SK-N-SH (cell line): Measurements from ENCODE around the gene STX3. TPM values are rescaled to one million over a fixed set of nuclear protein-coding genes. Genes with fewer than 3 reads are reported as not detected.

Source experiments
- CTCF ChIA-PET: fragments of 300-600, 350-600 bp; formaldehyde crosslinking; extraction: SDS; loops from one replicate; lab custom pipeline; 2021; lab: Yijun Ruan, JAX
- POLR2A ChIA-PET: fragments of 350-600 bp; sonication (Branson Sonifier 250); formaldehyde crosslinking; extraction: SDS; loops from one replicate; lab custom pipeline; 2020; ENCODE audit warnings: antibody characterized with exemption, inconsistent platforms; lab: Yijun Ruan, JAX
- DNase-seq: peaks from one replicate; pipeline ENCODE4 v3.0.0; 2012
- H2AFZ ChIP-seq: fragments of 200-600 bp; sonication (generic); 2 replicates; pipeline ENCODE4 v1.8.1; 2016; ENCODE audit warnings: antibody characterized with exemption, mild to moderate bottlenecking, low read depth
- H3F3A ChIP-seq: fragments of 200-600 bp; sonication (generic); replicated peaks from 2 replicates; pipeline ENCODE3; 2016; ENCODE audit warnings: antibody characterized with exemption, mild to moderate bottlenecking; ENCODE audit not compliant: insufficient read depth
- H3K27ac ChIP-seq, 2 experiments: fragments of 200-500 bp in 1 of 2; fragments of 200-600 bp in 1 of 2; sonication (Bioruptor generic) in 1 of 2; sonication (generic), shearing (Covaris generic) in 1 of 2; 2 replicates each; pipeline versions ENCODE4 v1.5.1 to v1.6.1; 2014 to 2016; ENCODE audit warnings: low read depth in 2 of 2, inconsistent platforms in 1 of 2, low read length in 1 of 2, mild to moderate bottlenecking in 1 of 2, mixed read lengths in 1 of 2
- H3K27me3 ChIP-seq: fragments of 200-600 bp; sonication (generic), shearing (Covaris generic); 2 replicates; pipeline ENCODE4 v1.6.1; 2016; ENCODE audit warnings: mixed run types; ENCODE audit not compliant: insufficient read depth
- H3K36me3 ChIP-seq, 2 experiments: fragments of 200-500 bp in 1 of 2; fragments of 200-600 bp in 1 of 2; sonication (Bioruptor generic) in 1 of 2; sonication (generic) in 1 of 2; replicated peaks in 1 of 2; 2 replicates each; pipeline versions ENCODE3 to v1.5.1; 2014 to 2016; ENCODE audit warnings: low read length in 1 of 2, mild to moderate bottlenecking in 1 of 2; ENCODE audit not compliant: insufficient read depth in 2 of 2, control insufficient read depth in 1 of 2
- H3K4me1 ChIP-seq, 2 experiments: fragments of 200-500 bp in 1 of 2; fragments of 200-600 bp in 1 of 2; sonication (Bioruptor generic) in 1 of 2; sonication (generic), shearing (Covaris generic) in 1 of 2; 2 replicates each; pipeline versions ENCODE4 v1.5.1 to v1.6.1; 2014 to 2016; ENCODE audit warnings: low read depth in 1 of 2, low read length in 1 of 2, mixed run types in 1 of 2; ENCODE audit not compliant: insufficient read depth in 2 of 2, control insufficient read depth in 1 of 2
- H3K4me2 ChIP-seq: fragments of 200-600 bp; sonication (generic), shearing (Covaris generic); 2 replicates; pipeline ENCODE4 v1.6.1; 2017; ENCODE audit warnings: mixed run types
- H3K4me3 ChIP-seq, 2 experiments: fragments of 200-500 bp in 1 of 2; fragments of 200-600 bp in 1 of 2; sonication (Bioruptor generic) in 1 of 2; sonication (generic), shearing (Covaris generic) in 1 of 2; 2 replicates each; pipeline versions ENCODE4 v1.5.1 to v1.8.1; 2014 to 2016; ENCODE audit warnings: low read depth in 2 of 2, inconsistent platforms in 1 of 2, low read length in 1 of 2, mild to moderate bottlenecking in 1 of 2, mixed read lengths in 1 of 2, moderate library complexity in 1 of 2
- H3K79me2 ChIP-seq: fragments of 200-600 bp; sonication (generic); 2 replicates; pipeline ENCODE4 v1.8.1; 2017; ENCODE audit warnings: mild to moderate bottlenecking; ENCODE audit not compliant: insufficient read depth
- H3K9ac ChIP-seq: fragments of 200-600 bp; sonication (generic); 2 replicates; pipeline ENCODE4 v1.6.1; 2017; ENCODE audit warnings: mixed run types
- H3K9me2 ChIP-seq: fragments of 200-600 bp; sonication (generic); 2 replicates; pipeline ENCODE4 v1.6.1; 2017; ENCODE audit warnings: mixed run types
- H3K9me3 ChIP-seq: fragments of 200-600 bp; sonication (generic); 2 replicates; pipeline ENCODE4 v1.6.1; 2017; ENCODE audit warnings: mixed run types, mild to moderate bottlenecking, moderate library complexity
- H4K20me1 ChIP-seq: fragments of 200-600 bp; sonication (generic); 2 replicates; pipeline ENCODE4 v1.6.1; 2017; ENCODE audit warnings: mild to moderate bottlenecking, mixed run types; ENCODE audit not compliant: insufficient read depth
- CHD2 ChIP-seq: fragments of 150-350 bp; IDR thresholded peaks from 2 replicates; pipeline ENCODE4 v1.6.1; 2018; ENCODE audit warnings: low read length; ENCODE audit not compliant: partially characterized antibody
- ELF1 ChIP-seq: IDR thresholded peaks from 2 replicates; pipeline ENCODE4 v1.4.0; 2012
- EP300 ChIP-seq, 2 experiments: IDR thresholded peaks; 2 replicates each; pipeline versions ENCODE4 v1.4.0 to v1.6.1; 2012; ENCODE audit warnings: borderline replicate concordance in 1 of 2, low read depth in 1 of 2, low read length in 1 of 2
- FOSL2 ChIP-seq: IDR thresholded peaks from 2 replicates; pipeline ENCODE4 v1.4.0; 2012; ENCODE audit warnings: low read depth, mild to moderate bottlenecking, moderate library complexity, borderline replicate concordance
- FOXM1 ChIP-seq: IDR thresholded peaks from 2 replicates; pipeline ENCODE4 v1.4.0; 2012; ENCODE audit warnings: low read depth, mild to moderate bottlenecking
- GABPA ChIP-seq: IDR thresholded peaks from 2 replicates; pipeline ENCODE4 v1.4.0; 2012; ENCODE audit warnings: low read depth, mild to moderate bottlenecking
- RAD21 ChIP-seq: IDR thresholded peaks from 2 replicates; pipeline ENCODE4 v1.6.1; 2012; ENCODE audit warnings: mild to moderate bottlenecking, low read length
- RFX5 ChIP-seq: IDR thresholded peaks from 2 replicates; pipeline ENCODE4 v1.6.1; 2012; ENCODE audit warnings: mild to moderate bottlenecking, improper control_type of control experiment, low read length
- RXRA ChIP-seq: IDR thresholded peaks from 2 replicates; pipeline ENCODE4 v1.4.0; 2012; ENCODE audit warnings: low read depth, mild to moderate bottlenecking, borderline replicate concordance
- TAF1 ChIP-seq: IDR thresholded peaks from 2 replicates; pipeline ENCODE4 v1.6.1; 2012; ENCODE audit warnings: low read depth, mild to moderate bottlenecking, low read length, moderate library complexity, borderline replicate concordance
- TCF12 ChIP-seq: IDR thresholded peaks from 2 replicates; pipeline ENCODE4 v1.4.0; 2012
- YY1 ChIP-seq: IDR thresholded peaks from 2 replicates; pipeline ENCODE4 v1.4.0; 2012; ENCODE audit warnings: low read depth, mild to moderate bottlenecking
- WGBS: methylation state at CpG from one replicate; pipeline ENCODE4 v1.1.6; 2017; ENCODE audit warnings: low lambda C conversion rate; 5-methylcytosine and 5-hydroxymethylcytosine counted together
- polyA plus RNA-seq, 3 experiments: library from polyadenylated mRNA; depleted of rRNA; stranded (reverse); fragments of >200 nt; gene quantifications; 2 replicates each; pipeline ENCODE4 v1.2.3, GENCODE V29; 2012
- TF ChIP-seq, protein P1 (sequence below): fragments of 150-350 bp; IDR thresholded peaks from 2 replicates; pipeline ENCODE4 v1.6.1; 2016; ENCODE audit warnings: mild to moderate bottlenecking, low read depth, low read length
- TF ChIP-seq, protein P2 (sequence below): fragments of 150-350 bp; IDR thresholded peaks from 2 replicates; pipeline ENCODE4 v1.6.1; 2017; ENCODE audit warnings: antibody characterized with exemption, low read length, low read depth, borderline replicate concordance
- TF ChIP-seq, protein P3 (sequence below): IDR thresholded peaks from 2 replicates; pipeline ENCODE4 v1.4.0; 2012; ENCODE audit warnings: low read depth, borderline replicate concordance
- TF ChIP-seq, protein P4 (sequence below): IDR thresholded peaks from 2 replicates; pipeline ENCODE4; 2012
- TF ChIP-seq, protein P5 (sequence below): fragments of 200-600 bp; sonication (generic); IDR thresholded peaks from 2 replicates; pipeline ENCODE4 v1.6.1; 2017; ENCODE audit warnings: antibody characterized with exemption, mild to moderate bottlenecking, moderate library complexity

STX3 gene
- polyA plus RNA-seq, 1 of the 3 experiments (the other 2 are of a cell fraction) = 21.4 TPM

DNA sequence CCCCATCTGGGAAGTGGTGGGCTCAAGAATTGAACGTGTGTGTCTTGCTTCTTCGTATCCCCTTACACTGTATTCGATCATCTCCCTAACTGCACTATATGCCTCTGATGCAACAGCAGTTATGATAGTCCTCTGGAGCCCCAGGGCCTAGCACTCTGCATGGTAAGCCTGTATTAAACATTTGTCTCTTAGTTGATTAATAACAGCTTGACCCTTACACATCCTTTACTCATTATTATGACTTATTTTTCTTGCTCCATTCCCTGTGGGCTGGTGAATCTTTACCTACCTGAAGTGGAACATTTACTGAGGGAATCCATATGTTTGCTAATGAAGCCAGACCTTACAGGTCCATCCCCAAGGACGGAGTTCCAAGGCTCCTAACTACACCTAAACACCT, 5.6 kb downstream of the STX3 start:
- peaks cover 16% of the 10 kb centered on the region for H3F3A ChIP-seq
- TF ChIP-seq, protein P1, sequence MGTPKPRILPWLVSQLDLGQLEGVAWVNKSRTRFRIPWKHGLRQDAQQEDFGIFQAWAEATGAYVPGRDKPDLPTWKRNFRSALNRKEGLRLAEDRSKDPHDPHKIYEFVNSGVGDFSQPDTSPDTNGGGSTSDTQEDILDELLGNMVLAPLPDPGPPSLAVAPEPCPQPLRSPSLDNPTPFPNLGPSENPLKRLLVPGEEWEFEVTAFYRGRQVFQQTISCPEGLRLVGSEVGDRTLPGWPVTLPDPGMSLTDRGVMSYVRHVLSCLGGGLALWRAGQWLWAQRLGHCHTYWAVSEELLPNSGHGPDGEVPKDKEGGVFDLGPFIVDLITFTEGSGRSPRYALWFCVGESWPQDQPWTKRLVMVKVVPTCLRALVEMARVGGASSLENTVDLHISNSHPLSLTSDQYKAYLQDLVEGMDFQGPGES = no peak
- TF ChIP-seq TAF1 (no peak), TCF12 (no peak), FOSL2 (no peak), YY1 (no peak), CHD2 (no peak)
- TF ChIP-seq, protein P2, sequence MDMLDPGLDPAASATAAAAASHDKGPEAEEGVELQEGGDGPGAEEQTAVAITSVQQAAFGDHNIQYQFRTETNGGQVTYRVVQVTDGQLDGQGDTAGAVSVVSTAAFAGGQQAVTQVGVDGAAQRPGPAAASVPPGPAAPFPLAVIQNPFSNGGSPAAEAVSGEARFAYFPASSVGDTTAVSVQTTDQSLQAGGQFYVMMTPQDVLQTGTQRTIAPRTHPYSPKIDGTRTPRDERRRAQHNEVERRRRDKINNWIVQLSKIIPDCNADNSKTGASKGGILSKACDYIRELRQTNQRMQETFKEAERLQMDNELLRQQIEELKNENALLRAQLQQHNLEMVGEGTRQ = no peak
- TF ChIP-seq, protein P3, sequence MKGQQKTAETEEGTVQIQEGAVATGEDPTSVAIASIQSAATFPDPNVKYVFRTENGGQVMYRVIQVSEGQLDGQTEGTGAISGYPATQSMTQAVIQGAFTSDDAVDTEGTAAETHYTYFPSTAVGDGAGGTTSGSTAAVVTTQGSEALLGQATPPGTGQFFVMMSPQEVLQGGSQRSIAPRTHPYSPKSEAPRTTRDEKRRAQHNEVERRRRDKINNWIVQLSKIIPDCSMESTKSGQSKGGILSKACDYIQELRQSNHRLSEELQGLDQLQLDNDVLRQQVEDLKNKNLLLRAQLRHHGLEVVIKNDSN = no peak
- DNase-seq = no peak
- no peak overlapping the region for H3K4me3 ChIP-seq
- no peaks in the 10 kb centered on the region for H3K9me3 ChIP-seq
- CTCF ChIA-PET = no interaction called here
- peaks cover 5 to 12% of the 10 kb centered on the region in 2 experiments; a peak in 3 of 4 replicates for H3K4me1 ChIP-seq
- H3K36me3 ChIP-seq = peaks cover 7 to 16% of the 10 kb centered on the region in 2 experiments
- H3K9ac ChIP-seq = no peak overlapping the region
- H3K4me2 ChIP-seq = no peak overlapping the region
- peaks cover 79% of the 10 kb centered on the region for H4K20me1 ChIP-seq
- POLR2A ChIA-PET = no interaction called here
- H3K27me3 ChIP-seq = no peaks in the 10 kb centered on the region
- H3K27ac ChIP-seq = no peak overlapping the region
- H2AFZ ChIP-seq = no peak overlapping the region
- no peaks in the 10 kb centered on the region for H3K9me2 ChIP-seq
- WGBS = 83% methylated on average over 4 of the region's 4 CpGs
- H3K79me2 ChIP-seq = peaks cover 98% of the 10 kb centered on the region

DNA sequence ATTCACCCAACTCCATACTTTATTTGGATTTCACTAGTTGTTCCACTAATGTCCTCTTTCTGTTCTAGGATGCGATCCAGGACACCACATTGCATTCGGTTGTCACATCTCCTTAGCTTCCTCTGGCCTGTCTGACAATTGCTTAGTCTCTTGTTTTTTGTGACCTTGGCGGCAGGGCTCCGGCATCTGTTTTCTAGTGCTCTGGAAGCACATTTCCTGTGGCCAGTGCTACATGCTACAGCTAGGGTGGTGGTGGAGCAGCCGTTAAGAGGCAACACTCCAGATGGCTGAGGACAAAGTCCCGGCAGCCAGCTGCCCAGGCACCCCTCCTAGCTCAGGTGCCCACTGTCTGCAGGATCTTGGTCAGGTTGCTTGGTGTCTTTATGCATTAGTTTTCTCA, 6.8 kb downstream of the STX3 start:
- no peak overlapping the region for H3K4me2 ChIP-seq
- no peak overlapping the region; a peak in 1 of 4 replicates for H3K27ac ChIP-seq
- H3F3A ChIP-seq = peaks cover 8% of the 10 kb centered on the region
- no peak overlapping the region for H3K4me3 ChIP-seq
- H3K9me2 ChIP-seq = no peaks in the 10 kb centered on the region
- no peak overlapping the region for H3K9ac ChIP-seq
- H3K9me3 ChIP-seq = no peaks in the 10 kb centered on the region
- no peak overlapping the region for H2AFZ ChIP-seq
- peaks cover 7 to 16% of the 10 kb centered on the region in 2 experiments for H3K36me3 ChIP-seq
- ChIA-PET POLR2A (no interaction called here), CTCF (no interaction called here)
- H4K20me1 ChIP-seq = peaks cover 87% of the 10 kb centered on the region
- no peak for DNase-seq
- 88% methylated on average over 6 of the region's 6 CpGs for WGBS
- H3K4me1 ChIP-seq = peaks cover 5% of the 10 kb centered on the region in 2 experiments; a peak in 3 of 4 replicates
- H3K79me2 ChIP-seq = peaks cover 98% of the 10 kb centered on the region
- TF ChIP-seq, protein P4, sequence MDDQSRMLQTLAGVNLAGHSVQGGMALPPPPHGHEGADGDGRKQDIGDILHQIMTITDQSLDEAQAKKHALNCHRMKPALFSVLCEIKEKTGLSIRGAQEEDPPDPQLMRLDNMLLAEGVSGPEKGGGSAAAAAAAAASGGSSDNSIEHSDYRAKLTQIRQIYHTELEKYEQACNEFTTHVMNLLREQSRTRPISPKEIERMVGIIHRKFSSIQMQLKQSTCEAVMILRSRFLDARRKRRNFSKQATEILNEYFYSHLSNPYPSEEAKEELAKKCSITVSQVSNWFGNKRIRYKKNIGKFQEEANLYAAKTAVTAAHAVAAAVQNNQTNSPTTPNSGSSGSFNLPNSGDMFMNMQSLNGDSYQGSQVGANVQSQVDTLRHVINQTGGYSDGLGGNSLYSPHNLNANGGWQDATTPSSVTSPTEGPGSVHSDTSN = no peak
- TF ChIP-seq, protein P2 = no peak
- TF ChIP-seq RFX5 (no peak), RXRA (no peak), EP300 (IDR thresholded peaks at IDR 0.05; ENCODE audit: borderline replicate concordance in 1 of 2, low read depth in 1 of 2, low read length in 1 of 2) (no peak), FOSL2 (no peak), RAD21 (no peak), TAF1 (no peak), TCF12 (no peak), FOXM1 (no peak), ELF1 (no peak), GABPA (no peak)
- TF ChIP-seq, protein P1 = no peak
- TF ChIP-seq, protein P3 = no peak
- TF ChIP-seq, protein P5, sequence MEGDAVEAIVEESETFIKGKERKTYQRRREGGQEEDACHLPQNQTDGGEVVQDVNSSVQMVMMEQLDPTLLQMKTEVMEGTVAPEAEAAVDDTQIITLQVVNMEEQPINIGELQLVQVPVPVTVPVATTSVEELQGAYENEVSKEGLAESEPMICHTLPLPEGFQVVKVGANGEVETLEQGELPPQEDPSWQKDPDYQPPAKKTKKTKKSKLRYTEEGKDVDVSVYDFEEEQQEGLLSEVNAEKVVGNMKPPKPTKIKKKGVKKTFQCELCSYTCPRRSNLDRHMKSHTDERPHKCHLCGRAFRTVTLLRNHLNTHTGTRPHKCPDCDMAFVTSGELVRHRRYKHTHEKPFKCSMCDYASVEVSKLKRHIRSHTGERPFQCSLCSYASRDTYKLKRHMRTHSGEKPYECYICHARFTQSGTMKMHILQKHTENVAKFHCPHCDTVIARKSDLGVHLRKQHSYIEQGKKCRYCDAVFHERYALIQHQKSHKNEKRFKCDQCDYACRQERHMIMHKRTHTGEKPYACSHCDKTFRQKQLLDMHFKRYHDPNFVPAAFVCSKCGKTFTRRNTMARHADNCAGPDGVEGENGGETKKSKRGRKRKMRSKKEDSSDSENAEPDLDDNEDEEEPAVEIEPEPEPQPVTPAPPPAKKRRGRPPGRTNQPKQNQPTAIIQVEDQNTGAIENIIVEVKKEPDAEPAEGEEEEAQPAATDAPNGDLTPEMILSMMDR = no peak
- H3K27me3 ChIP-seq = no peaks in the 10 kb centered on the region
